ENCODE data around the gene CWC25. TPM values are rescaled to one million over a fixed set of nuclear protein-coding genes. Genes with fewer than 3 reads are reported as not detected.
A peak's percentile ranks its signal among the peaks of the same experiment; 100 is the strongest.

The CWC25 gene
- total and polyA plus RNA-seq, 2 of the 13 experiments (the other 11 are each of a cell fraction or from before 2014, with no cell fraction given): 15.6 to 22.7 TPM

- no peak; the same call in 1 of the 2 replicates for TF ChIP-seq ZNF83 (CRISPR knock-in tag; IDR thresholded peaks at IDR 0.05; ENCODE audit: borderline replicate concordance)
- no peak for TF ChIP-seq ETS1 (CRISPR knock-in tag; IDR thresholded peaks at IDR 0.05)
- TF ChIP-seq ZNF776 (CRISPR knock-in tag; IDR thresholded peaks at IDR 0.05): peak; percentile 95
- peak; percentile 87; the same call in 1 of the 2 replicates for TF ChIP-seq ZSCAN29 (CRISPR knock-in tag; conservative IDR thresholded peaks at IDR 0.05)
- TF ChIP-seq ZNF572 (CRISPR knock-in tag; IDR thresholded peaks at IDR 0.05): peak; percentile 87; the same call in 1 of the 2 replicates
- no peak; the same call in 1 of the 2 replicates for TF ChIP-seq ZNF652 (CRISPR knock-in tag; IDR thresholded peaks at IDR 0.05; ENCODE audit: borderline replicate concordance, low read depth)
- TF ChIP-seq ZFAT (CRISPR knock-in tag; conservative IDR thresholded peaks at IDR 0.05): no peak
- peak; percentile 73 for TF ChIP-seq PATZ1 (CRISPR knock-in tag; IDR thresholded peaks at IDR 0.05)
- no peak; the same call in 1 of the 2 replicates for TF ChIP-seq ZBTB8A (CRISPR knock-in tag; IDR thresholded peaks at IDR 0.05; ENCODE audit: borderline replicate concordance, low read depth)
- TF ChIP-seq HOXA9 (CRISPR knock-in tag; IDR thresholded peaks at IDR 0.05; ENCODE audit: borderline replicate concordance): no peak
- TF ChIP-seq E2F5 (CRISPR knock-in tag; conservative IDR thresholded peaks at IDR 0.05): peak; percentile 83
- no peak for TF ChIP-seq KLF12 (CRISPR knock-in tag; IDR thresholded peaks at IDR 0.05; ENCODE audit: borderline replicate concordance)
- 0 out of 2 replicates have a peak, but pooled peaks have one; percentile 68 for TF ChIP-seq MTA1 (CRISPR knock-in tag; IDR thresholded peaks at IDR 0.05; ENCODE audit: borderline replicate concordance)
These were observed at the start of gene CWC25 (continued) for GRCh38 chr17:38824899-38825761.

All from HepG2 (cell line).